H1 (cell line): Measurements from ENCODE around the gene ULK2. TPM values are rescaled to one million over a fixed set of nuclear protein-coding genes. Genes with fewer than 3 reads are reported as not detected.

ENCODE experiments used
- MAFK ChIP-seq: IDR thresholded peaks from 2 replicates; pipeline ENCODE4 v1.6.1; 2012; ENCODE audit warnings: low read depth, mild to moderate bottlenecking, improper control_type of control experiment, low read length
- polyA plus RNA-seq, 7 experiments: library from polyadenylated mRNA; depleted of rRNA in 3 of 7; stranded (reverse) in 5 of 7; unstranded in 2 of 7; fragments of >200 nt in 5 of 7; fragments of 200-250 nt in 2 of 7; gene quantifications; 1 replicate in 5 of 7; 2 replicates in 1 of 7; 4 replicates in 1 of 7; pipeline versions ENCODE4 v1.2.1 to v1.2.3, GENCODE V29; 2011 to 2013; ENCODE audit warnings: missing spikeins in 2 of 7, mixed read lengths in 2 of 7
- total RNA-seq: library from RNA; stranded (reverse); fragmentation: NEBNext Ultra II Directional; extraction: Animal tissue kit (Norgen Biotek cat#: 25700); gene quantifications from 2 replicates; pipeline ENCODE4 v1.2.1, GENCODE V29; 2021
- TF ChIP-seq, protein P1 (sequence below): fragments of 300-600 bp; sonication (generic); IDR thresholded peaks from 2 replicates; pipeline ENCODE4 v1.7.1; 2012; ENCODE audit warnings: low read length, moderate library complexity, mild to moderate bottlenecking, inconsistent platforms; ENCODE audit not compliant: insufficient replicate concordance

ULK2 gene
- total and polyA plus RNA-seq, 2 of the 8 experiments (the other 6 are each of a cell fraction or from before 2014, with no cell fraction given) = 5.3 to 9.8 TPM

DNA sequence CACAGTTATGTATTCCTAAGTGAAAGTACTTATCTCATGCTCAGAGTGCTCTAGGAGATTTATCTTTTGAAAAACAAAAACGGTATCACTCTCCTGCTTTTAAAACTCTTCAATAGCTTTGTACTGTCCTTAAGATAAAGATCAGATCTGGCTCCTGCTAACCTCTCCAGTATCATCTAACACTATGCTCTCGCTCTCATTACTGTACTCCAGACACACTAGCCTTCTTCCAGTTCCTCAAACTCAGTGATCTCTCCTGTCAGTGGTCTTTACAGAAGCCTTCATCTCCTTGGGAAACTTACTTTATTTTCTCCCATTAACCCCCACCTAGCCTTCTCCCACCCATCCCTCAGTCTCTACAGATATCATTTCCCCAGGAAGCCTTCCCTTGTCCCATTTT is 10.1 kb downstream of the ULK2 start (continued):
- TF ChIP-seq, protein P1, sequence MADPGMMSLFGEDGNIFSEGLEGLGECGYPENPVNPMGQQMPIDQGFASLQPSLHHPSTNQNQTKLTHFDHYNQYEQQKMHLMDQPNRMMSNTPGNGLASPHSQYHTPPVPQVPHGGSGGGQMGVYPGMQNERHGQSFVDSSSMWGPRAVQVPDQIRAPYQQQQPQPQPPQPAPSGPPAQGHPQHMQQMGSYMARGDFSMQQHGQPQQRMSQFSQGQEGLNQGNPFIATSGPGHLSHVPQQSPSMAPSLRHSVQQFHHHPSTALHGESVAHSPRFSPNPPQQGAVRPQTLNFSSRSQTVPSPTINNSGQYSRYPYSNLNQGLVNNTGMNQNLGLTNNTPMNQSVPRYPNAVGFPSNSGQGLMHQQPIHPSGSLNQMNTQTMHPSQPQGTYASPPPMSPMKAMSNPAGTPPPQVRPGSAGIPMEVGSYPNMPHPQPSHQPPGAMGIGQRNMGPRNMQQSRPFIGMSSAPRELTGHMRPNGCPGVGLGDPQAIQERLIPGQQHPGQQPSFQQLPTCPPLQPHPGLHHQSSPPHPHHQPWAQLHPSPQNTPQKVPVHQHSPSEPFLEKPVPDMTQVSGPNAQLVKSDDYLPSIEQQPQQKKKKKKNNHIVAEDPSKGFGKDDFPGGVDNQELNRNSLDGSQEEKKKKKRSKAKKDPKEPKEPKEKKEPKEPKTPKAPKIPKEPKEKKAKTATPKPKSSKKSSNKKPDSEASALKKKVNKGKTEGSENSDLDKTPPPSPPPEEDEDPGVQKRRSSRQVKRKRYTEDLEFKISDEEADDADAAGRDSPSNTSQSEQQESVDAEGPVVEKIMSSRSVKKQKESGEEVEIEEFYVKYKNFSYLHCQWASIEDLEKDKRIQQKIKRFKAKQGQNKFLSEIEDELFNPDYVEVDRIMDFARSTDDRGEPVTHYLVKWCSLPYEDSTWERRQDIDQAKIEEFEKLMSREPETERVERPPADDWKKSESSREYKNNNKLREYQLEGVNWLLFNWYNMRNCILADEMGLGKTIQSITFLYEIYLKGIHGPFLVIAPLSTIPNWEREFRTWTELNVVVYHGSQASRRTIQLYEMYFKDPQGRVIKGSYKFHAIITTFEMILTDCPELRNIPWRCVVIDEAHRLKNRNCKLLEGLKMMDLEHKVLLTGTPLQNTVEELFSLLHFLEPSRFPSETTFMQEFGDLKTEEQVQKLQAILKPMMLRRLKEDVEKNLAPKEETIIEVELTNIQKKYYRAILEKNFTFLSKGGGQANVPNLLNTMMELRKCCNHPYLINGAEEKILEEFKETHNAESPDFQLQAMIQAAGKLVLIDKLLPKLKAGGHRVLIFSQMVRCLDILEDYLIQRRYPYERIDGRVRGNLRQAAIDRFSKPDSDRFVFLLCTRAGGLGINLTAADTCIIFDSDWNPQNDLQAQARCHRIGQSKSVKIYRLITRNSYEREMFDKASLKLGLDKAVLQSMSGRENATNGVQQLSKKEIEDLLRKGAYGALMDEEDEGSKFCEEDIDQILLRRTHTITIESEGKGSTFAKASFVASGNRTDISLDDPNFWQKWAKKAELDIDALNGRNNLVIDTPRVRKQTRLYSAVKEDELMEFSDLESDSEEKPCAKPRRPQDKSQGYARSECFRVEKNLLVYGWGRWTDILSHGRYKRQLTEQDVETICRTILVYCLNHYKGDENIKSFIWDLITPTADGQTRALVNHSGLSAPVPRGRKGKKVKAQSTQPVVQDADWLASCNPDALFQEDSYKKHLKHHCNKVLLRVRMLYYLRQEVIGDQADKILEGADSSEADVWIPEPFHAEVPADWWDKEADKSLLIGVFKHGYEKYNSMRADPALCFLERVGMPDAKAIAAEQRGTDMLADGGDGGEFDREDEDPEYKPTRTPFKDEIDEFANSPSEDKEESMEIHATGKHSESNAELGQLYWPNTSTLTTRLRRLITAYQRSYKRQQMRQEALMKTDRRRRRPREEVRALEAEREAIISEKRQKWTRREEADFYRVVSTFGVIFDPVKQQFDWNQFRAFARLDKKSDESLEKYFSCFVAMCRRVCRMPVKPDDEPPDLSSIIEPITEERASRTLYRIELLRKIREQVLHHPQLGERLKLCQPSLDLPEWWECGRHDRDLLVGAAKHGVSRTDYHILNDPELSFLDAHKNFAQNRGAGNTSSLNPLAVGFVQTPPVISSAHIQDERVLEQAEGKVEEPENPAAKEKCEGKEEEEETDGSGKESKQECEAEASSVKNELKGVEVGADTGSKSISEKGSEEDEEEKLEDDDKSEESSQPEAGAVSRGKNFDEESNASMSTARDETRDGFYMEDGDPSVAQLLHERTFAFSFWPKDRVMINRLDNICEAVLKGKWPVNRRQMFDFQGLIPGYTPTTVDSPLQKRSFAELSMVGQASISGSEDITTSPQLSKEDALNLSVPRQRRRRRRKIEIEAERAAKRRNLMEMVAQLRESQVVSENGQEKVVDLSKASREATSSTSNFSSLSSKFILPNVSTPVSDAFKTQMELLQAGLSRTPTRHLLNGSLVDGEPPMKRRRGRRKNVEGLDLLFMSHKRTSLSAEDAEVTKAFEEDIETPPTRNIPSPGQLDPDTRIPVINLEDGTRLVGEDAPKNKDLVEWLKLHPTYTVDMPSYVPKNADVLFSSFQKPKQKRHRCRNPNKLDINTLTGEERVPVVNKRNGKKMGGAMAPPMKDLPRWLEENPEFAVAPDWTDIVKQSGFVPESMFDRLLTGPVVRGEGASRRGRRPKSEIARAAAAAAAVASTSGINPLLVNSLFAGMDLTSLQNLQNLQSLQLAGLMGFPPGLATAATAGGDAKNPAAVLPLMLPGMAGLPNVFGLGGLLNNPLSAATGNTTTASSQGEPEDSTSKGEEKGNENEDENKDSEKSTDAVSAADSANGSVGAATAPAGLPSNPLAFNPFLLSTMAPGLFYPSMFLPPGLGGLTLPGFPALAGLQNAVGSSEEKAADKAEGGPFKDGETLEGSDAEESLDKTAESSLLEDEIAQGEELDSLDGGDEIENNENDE = no peak
- TF ChIP-seq MAFK = no peak
